ENCODE data around the gene DUOX1.

GRCh38 chr15:45187894-45188830 lies 58.4 kb downstream of the DUOX1 start, which contains the start of gene SHF:
- no peak for TF ChIP-seq POLR2A (IDR thresholded peaks at IDR 0.05)
- TF ChIP-seq, protein P1, sequence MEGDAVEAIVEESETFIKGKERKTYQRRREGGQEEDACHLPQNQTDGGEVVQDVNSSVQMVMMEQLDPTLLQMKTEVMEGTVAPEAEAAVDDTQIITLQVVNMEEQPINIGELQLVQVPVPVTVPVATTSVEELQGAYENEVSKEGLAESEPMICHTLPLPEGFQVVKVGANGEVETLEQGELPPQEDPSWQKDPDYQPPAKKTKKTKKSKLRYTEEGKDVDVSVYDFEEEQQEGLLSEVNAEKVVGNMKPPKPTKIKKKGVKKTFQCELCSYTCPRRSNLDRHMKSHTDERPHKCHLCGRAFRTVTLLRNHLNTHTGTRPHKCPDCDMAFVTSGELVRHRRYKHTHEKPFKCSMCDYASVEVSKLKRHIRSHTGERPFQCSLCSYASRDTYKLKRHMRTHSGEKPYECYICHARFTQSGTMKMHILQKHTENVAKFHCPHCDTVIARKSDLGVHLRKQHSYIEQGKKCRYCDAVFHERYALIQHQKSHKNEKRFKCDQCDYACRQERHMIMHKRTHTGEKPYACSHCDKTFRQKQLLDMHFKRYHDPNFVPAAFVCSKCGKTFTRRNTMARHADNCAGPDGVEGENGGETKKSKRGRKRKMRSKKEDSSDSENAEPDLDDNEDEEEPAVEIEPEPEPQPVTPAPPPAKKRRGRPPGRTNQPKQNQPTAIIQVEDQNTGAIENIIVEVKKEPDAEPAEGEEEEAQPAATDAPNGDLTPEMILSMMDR (IDR thresholded peaks at IDR 0.05): no peak
